Duodenal mucosa (tissue), 2 donors: ENCODE measurements around the gene CPNE9.

Experiments
- H3K27ac ChIP-seq: one replicate; pipeline ENCODE4 v1.7.0; 2013; ENCODE audit warnings: low read depth, low read length
- H3K27me3 ChIP-seq, 2 donors: one replicate each; pipeline ENCODE4 v1.7.0; 2013; ENCODE audit warnings: low read length in 2 of 2, control low read depth in 1 of 2; ENCODE audit not compliant: insufficient read depth in 2 of 2, control insufficient read depth in 1 of 2
- H3K36me3 ChIP-seq, 2 donors: one replicate each; pipeline ENCODE4 v1.7.0; 2013; ENCODE audit warnings: low read length in 2 of 2, control low read depth in 1 of 2; ENCODE audit not compliant: insufficient read depth in 2 of 2, control insufficient read depth in 1 of 2
- H3K4me1 ChIP-seq, 2 donors: one replicate each; pipeline ENCODE4 v1.7.0; 2013; ENCODE audit warnings: low read length in 2 of 2, control low read depth in 1 of 2; ENCODE audit not compliant: insufficient read depth in 2 of 2, control insufficient read depth in 1 of 2
- H3K4me3 ChIP-seq, 2 donors: one replicate each; pipeline ENCODE4 v1.7.0; 2013; ENCODE audit warnings: low read length in 2 of 2, low read depth in 1 of 2
- H3K9ac ChIP-seq, 2 donors: one replicate each; pipeline ENCODE4 v1.7.0; 2013; ENCODE audit warnings: low read length in 2 of 2, low read depth in 1 of 2
- H3K9me3 ChIP-seq, 2 donors: one replicate each; pipeline ENCODE4 v1.7.0; 2013; ENCODE audit warnings: low read length in 2 of 2, control low read depth in 1 of 2; ENCODE audit not compliant: control insufficient read depth in 1 of 2

CPNE9 gene

GRCh38 chr3:9742560-9742959 is 38.9 kb downstream of the CPNE9 start:
- Histone ChIP-seq H3K9me3 (no peaks in the 10 kb centered on the region), H3K9ac (no peak overlapping the region), H3K27ac (no peak overlapping the region), H3K36me3 (peaks cover 91 to 99% of the 10 kb centered on the region in 2 donors), H3K4me3 (no peak overlapping the region), H3K27me3 (no peaks in the 10 kb centered on the region), H3K4me1 (no peaks in the 10 kb centered on the region)

GRCh38 chr3:9743548-9743947 is 39.9 kb downstream of the CPNE9 start:
- H3K27ac ChIP-seq: no peak overlapping the region

GRCh38 chr3:9744162-9744561 is 40.5 kb downstream of the CPNE9 start:
- no peak overlapping the region for H3K4me3 ChIP-seq
- no peak overlapping the region for H3K9ac ChIP-seq
- H3K27me3 ChIP-seq: no peaks in the 10 kb centered on the region
- H3K27ac ChIP-seq: no peak overlapping the region
- H3K9me3 ChIP-seq: no peaks in the 10 kb centered on the region
- peaks cover 3 to 4% of the 10 kb centered on the region in 2 donors for H3K4me1 ChIP-seq
- H3K36me3 ChIP-seq: peaks cover 82 to 91% of the 10 kb centered on the region in 2 donors

More at GRCh38 chr3:9743548-9743947, 39.9 kb downstream of the CPNE9 start:
- no peak overlapping the region for H3K4me3 ChIP-seq
- no peaks in the 10 kb centered on the region for H3K27me3 ChIP-seq
- H3K36me3 ChIP-seq: peaks cover 88 to 96% of the 10 kb centered on the region in 2 donors
- H3K9ac ChIP-seq: no peak overlapping the region
- H3K9me3 ChIP-seq: no peaks in the 10 kb centered on the region
- H3K4me1 ChIP-seq: no peaks in the 10 kb centered on the region

- Histone ChIP-seq H3K9ac (no peak overlapping the region), H3K27me3 (no peaks in the 10 kb centered on the region), H3K36me3 (peaks cover 69 to 77% of the 10 kb centered on the region in 2 donors), H3K27ac (no peak overlapping the region), H3K4me3 (no peak overlapping the region), H3K4me1 (peaks cover 7 to 9% of the 10 kb centered on the region in 2 donors), H3K9me3 (no peaks in the 10 kb centered on the region)
Observed at GRCh38 chr3:9745521-9745920, 41.9 kb downstream of the CPNE9 start.

- Histone ChIP-seq H3K4me3 (no peak overlapping the region), H3K27me3 (no peaks in the 10 kb centered on the region), H3K27ac (no peak overlapping the region), H3K9ac (no peak overlapping the region), H3K36me3 (peaks cover 63 to 70% of the 10 kb centered on the region in 2 donors), H3K9me3 (no peaks in the 10 kb centered on the region), H3K4me1 (peaks cover 15 to 17% of the 10 kb centered on the region in 2 donors)
Observed at GRCh38 chr3:9746330-9746729, 42.7 kb downstream of the CPNE9 start.

- Histone ChIP-seq H3K36me3 (peaks cover 56 to 71% of the 10 kb centered on the region in 2 donors), H3K27me3 (no peaks in the 10 kb centered on the region), H3K9ac (no peak overlapping the region), H3K4me1 (peaks cover 19 to 26% of the 10 kb centered on the region in 2 donors), H3K9me3 (no peaks in the 10 kb centered on the region), H3K27ac (no peak overlapping the region), H3K4me3 (no peak overlapping the region)
Observed at GRCh38 chr3:9747267-9747666, 43.6 kb downstream of the CPNE9 start.

GRCh38 chr3:9748031-9748430 is 44.4 kb downstream of the CPNE9 start:
- Histone ChIP-seq H3K4me3 (no peak overlapping the region), H3K9me3 (no peaks in the 10 kb centered on the region), H3K27me3 (no peaks in the 10 kb centered on the region), H3K27ac (no peak overlapping the region), H3K9ac (no peak overlapping the region), H3K4me1 (peaks cover 19 to 26% of the 10 kb centered on the region in 2 donors), H3K36me3 (peaks cover 48 to 69% of the 10 kb centered on the region in 2 donors)

GRCh38 chr3:9749296-9749644 is 45.6 kb downstream of the CPNE9 start:
- Histone ChIP-seq H3K36me3 (peaks cover 36 to 65% of the 10 kb centered on the region in 2 donors), H3K27ac (peak overlapping the region; percentile 83), H3K4me1 (peaks cover 19 to 26% of the 10 kb centered on the region in 2 donors), H3K4me3 (peak overlapping the region; percentile 72 to 89), H3K9me3 (no peaks in the 10 kb centered on the region), H3K9ac (peak overlapping the region; percentile 71 to 77), H3K27me3 (no peaks in the 10 kb centered on the region)

- H3K4me3 ChIP-seq: peak within 1 kb of the TSS; percentile 88 to 89
- peak within 1 kb of the TSS; percentile 88 for H3K27ac ChIP-seq
- H3K9me3 ChIP-seq: no peaks in the 10 kb centered on the region
- H3K4me1 ChIP-seq: peaks cover 19 to 30% of the 10 kb centered on the region in 2 donors
- H3K27me3 ChIP-seq: no peaks in the 10 kb centered on the region
- H3K36me3 ChIP-seq: peaks cover 31 to 65% of the 10 kb centered on the region in 2 donors
- peak within 1 kb of the TSS; percentile 77 to 85 for H3K9ac ChIP-seq
Observed at GRCh38 chr3:9749645-9750555, 46.3 kb downstream of the CPNE9 start, which contains the start of gene OGG1. OGG1 (plus strand) TSS chr3:9749952; CDS start chr3:9750287, 335 bp downstream.
